Measurements from ENCODE around the gene ME3. TPM values are rescaled to one million over a fixed set of nuclear protein-coding genes. Genes with fewer than 3 reads are reported as not detected.
A peak's percentile ranks its signal among the peaks of the same experiment; 100 is the strongest.

The ME3 gene
- polyA plus RNA-seq (1.0 to 1.6 TPM (median 1.1 TPM) in 3 replicates), polyA minus RNA-seq (1.6 to 7.9 TPM (median 4.8 TPM) in 3 replicates)
- 0.39 TPM for polyA plus RNA-seq (2011; ENCODE audit: low read depth)
- 0.52 and 1.6 TPM in 2 replicates for polyA plus RNA-seq (2011; cell fraction: cytosol; rRNA removed)
- 2.4 and 2.5 TPM in 2 replicates for polyA plus RNA-seq (2011; cell fraction: nucleus; rRNA removed)
- 0.85 and 1.3 TPM in 2 replicates for polyA plus RNA-seq (2012; ENCODE audit: low replicate concordance)
- 1.2 TPM for polyA minus RNA-seq (2011; cell fraction: cytosol; rRNA and poly(A)+ RNA removed)
- 2.8 and 4.0 TPM in 2 replicates for polyA minus RNA-seq (2011; cell fraction: nucleus; rRNA and poly(A)+ RNA removed)

DNA sequence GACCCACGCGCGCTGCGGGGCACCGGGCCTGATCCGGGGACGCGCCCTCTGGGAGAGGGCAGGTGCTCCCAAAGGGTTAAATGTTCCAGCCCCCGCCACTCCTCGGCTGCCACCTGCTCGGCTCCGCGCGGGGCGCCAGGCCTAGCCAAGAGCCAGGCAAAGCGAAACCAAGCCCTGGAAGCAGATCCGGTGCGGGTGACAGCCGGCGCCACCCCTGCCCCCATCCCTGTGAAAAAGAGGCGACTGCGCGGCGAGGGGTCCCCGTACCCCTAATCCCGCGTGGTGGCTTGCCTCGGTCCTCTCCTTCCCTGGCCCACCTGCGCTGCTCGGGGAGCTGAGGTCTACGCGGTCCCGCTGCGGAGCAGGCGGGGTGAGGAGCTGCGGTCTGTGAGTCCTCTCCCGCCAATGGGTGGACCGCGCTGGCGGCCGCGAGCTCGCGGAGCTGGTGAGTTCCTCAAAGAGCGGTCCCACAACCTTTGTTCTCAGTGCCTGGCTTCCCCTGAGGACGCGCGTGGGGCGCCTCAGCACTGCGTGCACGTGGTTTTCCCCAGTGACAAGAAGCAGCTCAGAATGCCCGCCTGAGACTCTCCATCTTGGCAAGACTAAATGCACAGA is at the start of gene ME3:
Gene ME3 (minus strand): TSS at position 610 of the 615 bp plus-strand sequence.
- Histone ChIP-seq H3K36me3 (ENCODE audit: control insufficient read depth in 2 of 2, extremely low read depth in 1 of 2, insufficient read depth in 2 of 2, low read length in 2 of 2) (no peaks in the 10 kb centered on the region), H4K20me1 (ENCODE audit: control insufficient read depth, extremely low read depth, insufficient read depth, low read length) (no peaks in the 10 kb centered on the region), H3K9ac (ENCODE audit: control insufficient read depth, extremely low read depth, insufficient read depth, low read length) (peak within 1 kb of the TSS; percentile 67), H3K9me3 (ENCODE audit: control insufficient read depth, low read depth, low read length) (no peaks in the 10 kb centered on the region), H3K4me2 (ENCODE audit: control insufficient read depth, extremely low read depth, insufficient read depth, low read depth, low read length) (peak within 1 kb of the TSS; percentile 93), H3K79me2 (ENCODE audit: control insufficient read depth, insufficient read depth, low read length) (no peaks in the 10 kb centered on the region), H2AFZ (ENCODE audit: control insufficient read depth, low read length) (peak within 1 kb of the TSS; percentile 70), H3K4me3 (ENCODE audit: control insufficient read depth in 2 of 3, extremely low read depth in 1 of 3, insufficient read depth in 2 of 3, low read depth in 1 of 3, low read length in 3 of 3) (peak within 1 kb of the TSS; percentile 36 to 66 (median 56)), H3K27ac (ENCODE audit: control insufficient read depth, insufficient read depth, low read length) (peak within 1 kb of the TSS; percentile 34), H3K9me1 (ENCODE audit: control insufficient read depth, extremely low read depth, insufficient read depth, low read length) (no peaks in the 10 kb centered on the region), H3K27me3 (ENCODE audit: control insufficient read depth, extremely low read depth, insufficient read depth, low read length) (no peaks in the 10 kb centered on the region), H3K4me1 (ENCODE audit: control insufficient read depth, extremely low read depth, insufficient read depth, low read length) (peaks cover 12% of the 10 kb centered on the region)
- FAIRE-seq = no peak
- no peak for DNase-seq (ENCODE audit: low read depth, low spot score)
- dilution Hi-C loops (cut with MboI; ENCODE audit: extremely low pct_ligation_motif_present, low sequenced_read_pairs) = no loop called here
- TF ChIP-seq, protein P1, sequence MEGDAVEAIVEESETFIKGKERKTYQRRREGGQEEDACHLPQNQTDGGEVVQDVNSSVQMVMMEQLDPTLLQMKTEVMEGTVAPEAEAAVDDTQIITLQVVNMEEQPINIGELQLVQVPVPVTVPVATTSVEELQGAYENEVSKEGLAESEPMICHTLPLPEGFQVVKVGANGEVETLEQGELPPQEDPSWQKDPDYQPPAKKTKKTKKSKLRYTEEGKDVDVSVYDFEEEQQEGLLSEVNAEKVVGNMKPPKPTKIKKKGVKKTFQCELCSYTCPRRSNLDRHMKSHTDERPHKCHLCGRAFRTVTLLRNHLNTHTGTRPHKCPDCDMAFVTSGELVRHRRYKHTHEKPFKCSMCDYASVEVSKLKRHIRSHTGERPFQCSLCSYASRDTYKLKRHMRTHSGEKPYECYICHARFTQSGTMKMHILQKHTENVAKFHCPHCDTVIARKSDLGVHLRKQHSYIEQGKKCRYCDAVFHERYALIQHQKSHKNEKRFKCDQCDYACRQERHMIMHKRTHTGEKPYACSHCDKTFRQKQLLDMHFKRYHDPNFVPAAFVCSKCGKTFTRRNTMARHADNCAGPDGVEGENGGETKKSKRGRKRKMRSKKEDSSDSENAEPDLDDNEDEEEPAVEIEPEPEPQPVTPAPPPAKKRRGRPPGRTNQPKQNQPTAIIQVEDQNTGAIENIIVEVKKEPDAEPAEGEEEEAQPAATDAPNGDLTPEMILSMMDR (optimal IDR thresholded peaks at IDR 0.05 in 1 of 3, IDR thresholded peaks at IDR 0.05 in 1 of 3, conservative IDR thresholded peaks at IDR 0.05 in 1 of 3; ENCODE audit: extremely low read depth in 1 of 3, insufficient read depth in 2 of 3, low read length in 3 of 3) = no peak
- TF ChIP-seq EZH2 (IDR thresholded peaks at IDR 0.05; ENCODE audit: low read length) = no peak

DNA sequence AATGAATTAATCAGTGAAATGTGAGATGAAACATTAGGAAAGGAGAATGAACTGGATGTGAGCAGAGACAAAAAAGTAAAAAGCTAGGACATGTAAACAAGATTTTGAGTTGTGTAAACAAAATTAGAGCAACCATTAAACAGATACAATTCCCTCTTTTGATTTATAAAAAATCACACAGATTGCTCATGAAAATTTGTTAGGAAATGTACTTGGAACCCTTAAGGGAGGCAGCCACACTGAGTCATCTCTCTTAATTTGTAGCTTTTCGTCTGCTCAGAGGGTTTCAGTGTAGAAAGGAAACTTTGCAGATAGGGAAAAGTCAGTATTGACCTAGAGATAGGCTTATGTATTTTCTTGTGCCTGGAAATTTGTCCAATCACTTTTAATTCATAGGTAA is 49.6 kb upstream of the ME3 start:
- DNase-seq (ENCODE audit: low read depth, low spot score) = no peak
- no peaks in the 10 kb centered on the region for H3K9me1 ChIP-seq (ENCODE audit: control insufficient read depth, extremely low read depth, insufficient read depth, low read length)
- TF ChIP-seq EZH2 (IDR thresholded peaks at IDR 0.05; ENCODE audit: low read length) = no peak
- TF ChIP-seq, protein P1 (optimal IDR thresholded peaks at IDR 0.05 in 1 of 3, IDR thresholded peaks at IDR 0.05 in 1 of 3, conservative IDR thresholded peaks at IDR 0.05 in 1 of 3; ENCODE audit: extremely low read depth in 1 of 3, insufficient read depth in 2 of 3, low read length in 3 of 3) = no peak
- H4K20me1 ChIP-seq (ENCODE audit: control insufficient read depth, extremely low read depth, insufficient read depth, low read length) = no peaks in the 10 kb centered on the region
- H3K4me2 ChIP-seq (ENCODE audit: control insufficient read depth, extremely low read depth, insufficient read depth, low read depth, low read length) = peak overlapping the region; percentile 15
- no peaks in the 10 kb centered on the region for H3K9me3 ChIP-seq (ENCODE audit: control insufficient read depth, low read depth, low read length)
- dilution Hi-C loops (cut with MboI; ENCODE audit: extremely low pct_ligation_motif_present, low sequenced_read_pairs) = no loop called here
- H3K27me3 ChIP-seq (ENCODE audit: control insufficient read depth, extremely low read depth, insufficient read depth, low read length) = no peaks in the 10 kb centered on the region
- no peak overlapping the region for H3K9ac ChIP-seq (ENCODE audit: control insufficient read depth, extremely low read depth, insufficient read depth, low read length)
- no peak overlapping the region for H3K4me3 ChIP-seq (ENCODE audit: control insufficient read depth in 2 of 3, extremely low read depth in 1 of 3, insufficient read depth in 2 of 3, low read depth in 1 of 3, low read length in 3 of 3)
- no peak overlapping the region for H2AFZ ChIP-seq (ENCODE audit: control insufficient read depth, low read length)
- peak overlapping the region; percentile 30 for H3K27ac ChIP-seq (ENCODE audit: control insufficient read depth, insufficient read depth, low read length)
- peaks cover 0 to 2% of the 10 kb centered on the region in 2 experiments for H3K36me3 ChIP-seq (ENCODE audit: control insufficient read depth in 2 of 2, extremely low read depth in 1 of 2, insufficient read depth in 2 of 2, low read length in 2 of 2)
- H3K4me1 ChIP-seq (ENCODE audit: control insufficient read depth, extremely low read depth, insufficient read depth, low read length) = peaks cover 67% of the 10 kb centered on the region
- H3K79me2 ChIP-seq (ENCODE audit: control insufficient read depth, insufficient read depth, low read length) = no peaks in the 10 kb centered on the region
- FAIRE-seq = no peak
